Endodermal cell (in vitro differentiated cells): ENCODE data around the gene MAP1LC3A. TPM values are rescaled to one million over a fixed set of nuclear protein-coding genes. Genes with fewer than 3 reads are reported as not detected.

Experiments used
- DNase-seq: peaks from one replicate; pipeline ENCODE4 v3.0.0-alpha.2; 2017
- H3K27ac ChIP-seq: 2 replicates; pipeline ENCODE4 v1.5.1; 2013; ENCODE audit warnings: mild to moderate bottlenecking, low read depth, low read length, moderate library complexity
- H3K27me3 ChIP-seq: 2 replicates; pipeline ENCODE4 v1.6.1; 2013; ENCODE audit warnings: mild to moderate bottlenecking, low read length, moderate library complexity; ENCODE audit not compliant: insufficient read depth, control insufficient read depth, poor library complexity, severe bottlenecking
- H3K36me3 ChIP-seq: 2 replicates; pipeline ENCODE4 v1.7.0; 2013; ENCODE audit warnings: mild to moderate bottlenecking, low read length, moderate library complexity; ENCODE audit not compliant: control insufficient read depth, insufficient read depth
- H3K4me1 ChIP-seq: one replicate; pipeline ENCODE4 v1.7.0; 2013; ENCODE audit warnings: low read length; ENCODE audit not compliant: control insufficient read depth, insufficient read depth
- H3K4me3 ChIP-seq: 2 replicates; pipeline ENCODE4 v1.5.1; 2013; ENCODE audit warnings: mild to moderate bottlenecking, low read length, moderate library complexity
- H3K9ac ChIP-seq: 2 replicates; pipeline ENCODE4 v1.6.1; 2013; ENCODE audit warnings: mild to moderate bottlenecking, low read length, moderate library complexity; ENCODE audit not compliant: poor library complexity, severe bottlenecking; ENCODE audit errors: extremely low read depth
- H3K9me3 ChIP-seq: 2 replicates; pipeline ENCODE4 v1.6.1; 2013; ENCODE audit warnings: mild to moderate bottlenecking, low read length, moderate library complexity; ENCODE audit not compliant: control insufficient read depth
- H3K27ac Mint-ChIP-seq: 2 replicates; pipeline ENCODE4 v1.8.0; 2020; ENCODE audit warnings: mixed read lengths
- H3K27me3 Mint-ChIP-seq: 2 replicates; pipeline ENCODE4 v1.8.0; 2021; ENCODE audit warnings: mild to moderate bottlenecking, mixed read lengths; ENCODE audit not compliant: insufficient read depth
- H3K36me3 Mint-ChIP-seq: 2 replicates; pipeline ENCODE4 v1.8.0; 2020; ENCODE audit warnings: low read depth, mixed read lengths
- H3K4me1 Mint-ChIP-seq: 2 replicates; pipeline ENCODE4 v1.8.0; 2020; ENCODE audit warnings: mixed read lengths
- H3K4me3 Mint-ChIP-seq: 2 replicates; pipeline ENCODE4 v1.8.0; 2020; ENCODE audit warnings: mild to moderate bottlenecking, moderate library complexity, mixed read lengths
- H3K9me3 Mint-ChIP-seq: 2 replicates; pipeline ENCODE4 v1.8.0; 2020; ENCODE audit warnings: mild to moderate bottlenecking, mixed read lengths
- WGBS, 2 experiments: methylation state at CpG; one replicate each; pipeline versions ENCODE4 v1.1.5 to v1.1.7; 2013; ENCODE audit warnings: missing lambda C conversion rate in 2 of 2, mixed read lengths in 1 of 2; ENCODE audit not compliant: insufficient coverage in 1 of 2, insufficient read length in 1 of 2; 5-methylcytosine and 5-hydroxymethylcytosine counted together
- total RNA-seq, 2 donors: library from RNA; stranded (reverse); fragmentation: NEBNext Ultra II Directional in 1 of 2; extraction: Animal tissue kit (Norgen Biotek cat#: 25700) in 1 of 2; gene quantifications; 2 replicates in 1 of 2; 3 replicates in 1 of 2; pipeline ENCODE4 v1.2.1, GENCODE V29; 2021
- TF ChIP-seq, protein P1 (sequence below): fragments of 200-600 bp; sonication (generic); conservative IDR thresholded peaks from 2 replicates; pipeline ENCODE4 v1.5.0; 2021; ENCODE audit warnings: antibody characterized with exemption, mild to moderate bottlenecking

Gene MAP1LC3A
- total RNA-seq, 2 donors from 2014 or later: 19.0 to 41.6 TPM

DNA sequence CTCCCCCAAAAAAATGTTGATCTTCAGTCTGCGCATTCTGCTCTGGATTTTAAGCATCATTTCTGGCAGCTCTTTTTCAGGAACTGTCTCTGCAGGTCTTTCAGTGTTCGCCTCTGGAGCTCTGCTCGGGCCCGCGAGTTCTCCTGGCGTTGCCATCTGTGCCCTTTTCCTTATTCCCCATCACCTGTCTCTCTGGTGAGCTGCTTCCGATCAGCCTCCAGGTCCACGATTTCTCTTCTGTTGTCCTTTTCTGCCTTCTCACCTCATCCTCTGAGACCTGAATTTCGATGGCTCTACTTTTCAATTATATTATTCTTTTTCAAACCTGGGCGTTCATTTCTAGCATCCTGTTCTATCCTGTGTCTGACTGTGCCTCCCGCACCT is 590 bp upstream of the MAP1LC3A start:
- peak overlapping the region; percentile 86 for H3K9ac ChIP-seq
- WGBS, 2 experiments: 75 to 78% methylated on average over 11 of the region's 11 CpGs
- H3K4me3 ChIP-seq: peak overlapping the region; percentile 83
- peak; percentile 42 for DNase-seq
- peaks cover 11% of the 10 kb centered on the region for H3K27me3 Mint-ChIP-seq
- peak overlapping the region; percentile 77 for H3K27ac Mint-ChIP-seq
- peaks cover 5% of the 10 kb centered on the region for H3K4me1 Mint-ChIP-seq
- H3K9me3 Mint-ChIP-seq: no peaks in the 10 kb centered on the region
- H3K27ac ChIP-seq: peak overlapping the region; percentile 58
- no peaks in the 10 kb centered on the region for H3K9me3 ChIP-seq
- no peaks in the 10 kb centered on the region for H3K36me3 ChIP-seq
- no peaks in the 10 kb centered on the region for H3K4me1 ChIP-seq
- H3K4me3 Mint-ChIP-seq: peak overlapping the region; percentile 58
- TF ChIP-seq, protein P1, sequence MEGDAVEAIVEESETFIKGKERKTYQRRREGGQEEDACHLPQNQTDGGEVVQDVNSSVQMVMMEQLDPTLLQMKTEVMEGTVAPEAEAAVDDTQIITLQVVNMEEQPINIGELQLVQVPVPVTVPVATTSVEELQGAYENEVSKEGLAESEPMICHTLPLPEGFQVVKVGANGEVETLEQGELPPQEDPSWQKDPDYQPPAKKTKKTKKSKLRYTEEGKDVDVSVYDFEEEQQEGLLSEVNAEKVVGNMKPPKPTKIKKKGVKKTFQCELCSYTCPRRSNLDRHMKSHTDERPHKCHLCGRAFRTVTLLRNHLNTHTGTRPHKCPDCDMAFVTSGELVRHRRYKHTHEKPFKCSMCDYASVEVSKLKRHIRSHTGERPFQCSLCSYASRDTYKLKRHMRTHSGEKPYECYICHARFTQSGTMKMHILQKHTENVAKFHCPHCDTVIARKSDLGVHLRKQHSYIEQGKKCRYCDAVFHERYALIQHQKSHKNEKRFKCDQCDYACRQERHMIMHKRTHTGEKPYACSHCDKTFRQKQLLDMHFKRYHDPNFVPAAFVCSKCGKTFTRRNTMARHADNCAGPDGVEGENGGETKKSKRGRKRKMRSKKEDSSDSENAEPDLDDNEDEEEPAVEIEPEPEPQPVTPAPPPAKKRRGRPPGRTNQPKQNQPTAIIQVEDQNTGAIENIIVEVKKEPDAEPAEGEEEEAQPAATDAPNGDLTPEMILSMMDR: no peak
- no peaks in the 10 kb centered on the region for H3K36me3 Mint-ChIP-seq
- H3K27me3 ChIP-seq: no peaks in the 10 kb centered on the region

- Mint-ChIP-seq H3K36me3 (no peaks in the 10 kb centered on the region), H3K4me3 (peak overlapping the region; percentile 58), H3K27ac (peak overlapping the region; percentile 80), H3K27me3 (peaks cover 11% of the 10 kb centered on the region), H3K9me3 (no peaks in the 10 kb centered on the region), H3K4me1 (peaks cover 5% of the 10 kb centered on the region)
- Histone ChIP-seq H3K9me3 (no peaks in the 10 kb centered on the region), H3K27ac (no peak overlapping the region), H3K4me1 (no peaks in the 10 kb centered on the region), H3K27me3 (no peaks in the 10 kb centered on the region), H3K36me3 (no peaks in the 10 kb centered on the region), H3K4me3 (no peak overlapping the region), H3K9ac (no peak overlapping the region)
- peak; percentile 67 for DNase-seq
- TF ChIP-seq, protein P1: peak; percentile 44
- 68 to 93% methylated on average over 15 to 43 of the region's 43 CpGs for WGBS, 2 experiments
Measured at GRCh38 chr20:34559311-34560140, 1.0 kb downstream of the MAP1LC3A start.

GRCh38 chr20:34560141-34560523 is 1.6 kb downstream of the MAP1LC3A start:
- no peak overlapping the region for H3K4me3 ChIP-seq
- H3K9ac ChIP-seq: no peak overlapping the region
- no peaks in the 10 kb centered on the region for H3K36me3 ChIP-seq
- H3K36me3 Mint-ChIP-seq: no peaks in the 10 kb centered on the region
- no peaks in the 10 kb centered on the region for H3K9me3 ChIP-seq
- 89 to 94% methylated on average over 7 to 12 of the region's 12 CpGs for WGBS, 2 experiments
- TF ChIP-seq, protein P1: no peak
- H3K4me1 Mint-ChIP-seq: peaks cover 5% of the 10 kb centered on the region
- H3K27ac ChIP-seq: no peak overlapping the region
- DNase-seq: peak; percentile 43
- H3K4me3 Mint-ChIP-seq: no peak overlapping the region
- H3K27me3 ChIP-seq: no peaks in the 10 kb centered on the region
- no peaks in the 10 kb centered on the region for H3K9me3 Mint-ChIP-seq
- peaks cover 11% of the 10 kb centered on the region for H3K27me3 Mint-ChIP-seq
- H3K4me1 ChIP-seq: no peaks in the 10 kb centered on the region
- no peak overlapping the region for H3K27ac Mint-ChIP-seq
